ENCODE results near the gene TMEM59. TPM values are rescaled to one million over a fixed set of nuclear protein-coding genes. Genes with fewer than 3 reads are reported as not detected.

TMEM59 gene
- total and polyA plus RNA-seq, 4 donors, result 152 to 468 (median 336) TPM

GRCh38 chr1:53982763-53983104 lies 70.3 kb downstream of the TMEM59 start:
- no peaks in the 10 kb centered on the region for H3K9me3 ChIP-seq (ENCODE audit: control insufficient read depth in 4 of 4, insufficient read depth in 3 of 4, low read length in 3 of 4)
- no peaks in the 10 kb centered on the region for H3K27me3 ChIP-seq (ENCODE audit: control insufficient read depth in 3 of 3, insufficient read depth in 3 of 3, low read length in 2 of 3)
- WGBS, 2 donors, result 45 to 79% methylated on average over 4 of the region's 4 CpGs
- DNase-seq, result no peak
- H3K36me3 ChIP-seq (ENCODE audit: control insufficient read depth in 4 of 4, insufficient read depth in 4 of 4, low read length in 4 of 4), result no peaks in the 10 kb centered on the region
- TF ChIP-seq CTCF (IDR thresholded peaks at IDR 0.05; ENCODE audit: control extremely low read depth, extremely low read depth), result no peak
- H3K27ac ChIP-seq (ENCODE audit: low read depth in 1 of 2, low read length in 1 of 2), result no peak overlapping the region
- H3K4me3 ChIP-seq, result no peak overlapping the region
- ATAC-seq (ENCODE audit: insufficient read depth, low FRiP score), result no peak
- H3K9ac ChIP-seq (ENCODE audit: insufficient read depth in 1 of 2, low read length in 2 of 2), result peak overlapping the region; percentile 30 to 56
- peaks cover 0 to 9% (median 0%) of the 10 kb centered on the region in 5 donors for H3K4me1 ChIP-seq (ENCODE audit: control insufficient read depth in 5 of 5, insufficient read depth in 5 of 5, low read length in 5 of 5)

GRCh38 chr1:53982034-53982762 lies 70.8 kb downstream of the TMEM59 start:
- peak overlapping the region in 1 of 2 donors; percentile 63 for H3K27ac ChIP-seq (ENCODE audit: low read depth in 1 of 2, low read length in 1 of 2)
- WGBS, 2 donors, result 36 to 37% methylated on average over 20 of the region's 20 CpGs

GRCh38 chr1:53981220-53981619 lies 71.8 kb downstream of the TMEM59 start:
- peaks cover 0 to 9% (median 0%) of the 10 kb centered on the region in 5 donors for H3K4me1 ChIP-seq (ENCODE audit: control insufficient read depth in 5 of 5, insufficient read depth in 5 of 5, low read length in 5 of 5)
- no peak overlapping the region for H3K9ac ChIP-seq (ENCODE audit: insufficient read depth in 1 of 2, low read length in 2 of 2)
- no peaks in the 10 kb centered on the region for H3K27me3 ChIP-seq (ENCODE audit: control insufficient read depth in 3 of 3, insufficient read depth in 3 of 3, low read length in 2 of 3)
- no peaks in the 10 kb centered on the region for H3K9me3 ChIP-seq (ENCODE audit: control insufficient read depth in 4 of 4, insufficient read depth in 3 of 4, low read length in 3 of 4)
- no peak overlapping the region for H3K4me3 ChIP-seq
- 95 to 97% methylated on average over 6 of the region's 6 CpGs for WGBS, 2 donors
- DNase-seq (no peak), ATAC-seq (ENCODE audit: insufficient read depth, low FRiP score) (no peak)
- H3K36me3 ChIP-seq (ENCODE audit: control insufficient read depth in 4 of 4, insufficient read depth in 4 of 4, low read length in 4 of 4), result peaks cover 0 to 2% (median 0%) of the 10 kb centered on the region in 4 donors
- TF ChIP-seq CTCF (IDR thresholded peaks at IDR 0.05; ENCODE audit: control extremely low read depth, extremely low read depth), result no peak
- H3K27ac ChIP-seq (ENCODE audit: low read depth in 1 of 2, low read length in 1 of 2), result no peak overlapping the region

More at GRCh38 chr1:53982034-53982762, 70.8 kb downstream of the TMEM59 start:
- Histone ChIP-seq H3K4me3 (no peak overlapping the region), H3K9me3 (ENCODE audit: control insufficient read depth in 4 of 4, insufficient read depth in 3 of 4, low read length in 3 of 4) (no peaks in the 10 kb centered on the region), H3K27me3 (ENCODE audit: control insufficient read depth in 3 of 3, insufficient read depth in 3 of 3, low read length in 2 of 3) (no peaks in the 10 kb centered on the region), H3K4me1 (ENCODE audit: control insufficient read depth in 5 of 5, insufficient read depth in 5 of 5, low read length in 5 of 5) (peaks cover 0 to 9% (median 0%) of the 10 kb centered on the region in 5 donors), H3K36me3 (ENCODE audit: control insufficient read depth in 4 of 4, insufficient read depth in 4 of 4, low read length in 4 of 4) (no peaks in the 10 kb centered on the region), H3K9ac (ENCODE audit: insufficient read depth in 1 of 2, low read length in 2 of 2) (peak overlapping the region; percentile 30 to 56)
- ATAC-seq (ENCODE audit: insufficient read depth, low FRiP score), result peak; percentile 57
- peak; percentile 59 to 73 (median 65) for DNase-seq
- no peak for TF ChIP-seq CTCF (IDR thresholded peaks at IDR 0.05; ENCODE audit: control extremely low read depth, extremely low read depth)

All from lung (tissue), 12 donors.